A204.1 (cell line): ENCODE data around the gene FMNL3.

ENCODE experiments used
- FAIRE-seq: peaks from 2 replicates; lab custom pipeline; 2012; peaks lifted over from hg19 to GRCh38; lab: Jason Lieb, UNC

The FMNL3 gene

GRCh38 chr12:49649445-49649844 lies 57.8 kb downstream of the FMNL3 start:
- FAIRE-seq, result no peak

- FAIRE-seq, result no peak
Measured at GRCh38 chr12:49648712-49649003, 58.5 kb downstream of the FMNL3 start.

DNA sequence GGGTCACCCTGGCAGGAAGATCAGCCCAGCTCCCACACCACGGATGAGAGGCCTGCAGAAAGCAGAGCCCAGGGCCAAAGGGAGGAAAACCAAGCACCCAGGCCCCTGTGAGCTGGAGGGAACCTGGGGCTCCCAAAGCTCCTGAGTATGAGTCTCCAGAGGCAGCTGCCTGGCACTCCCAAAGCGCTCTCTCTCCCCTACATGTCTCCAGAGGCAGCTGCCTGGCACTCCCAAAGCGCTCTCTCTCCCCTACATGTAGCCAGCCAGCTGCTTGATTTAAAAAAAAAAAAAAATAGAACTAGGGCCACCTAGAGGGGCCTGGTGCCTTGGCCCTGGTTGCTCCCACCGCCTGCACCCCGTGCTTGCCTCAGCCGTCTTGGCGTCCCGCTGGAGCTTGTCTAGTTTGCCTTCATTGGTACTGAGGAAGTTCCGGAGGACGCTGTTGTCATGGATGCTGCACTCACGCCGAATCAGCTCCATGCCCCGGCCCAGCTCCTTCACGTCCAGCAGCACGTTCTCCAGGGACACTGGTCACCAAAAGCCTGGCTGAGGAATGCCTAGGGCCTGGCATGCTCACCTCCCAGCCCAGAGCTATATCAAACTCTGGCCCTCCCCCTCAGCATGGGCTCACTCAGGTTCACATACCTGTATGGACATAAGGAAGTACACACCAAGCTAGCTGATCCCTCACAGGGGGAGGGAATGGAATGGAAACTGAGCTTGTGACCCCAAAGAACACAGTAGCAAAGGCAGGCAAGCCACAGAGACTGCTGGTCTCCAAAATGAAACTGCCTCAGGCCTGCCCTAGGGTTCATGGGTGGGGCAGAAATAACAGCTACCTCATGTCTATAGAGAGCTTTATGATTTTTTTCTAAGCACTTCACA lies 59.1 kb downstream of the FMNL3 start:
- no peak for FAIRE-seq

GRCh38 chr12:49646871-49647654 lies 60.1 kb downstream of the FMNL3 start:
- no peak for FAIRE-seq

- no peak for FAIRE-seq
Measured at GRCh38 chr12:49646331-49646830, 60.8 kb downstream of the FMNL3 start.

DNA sequence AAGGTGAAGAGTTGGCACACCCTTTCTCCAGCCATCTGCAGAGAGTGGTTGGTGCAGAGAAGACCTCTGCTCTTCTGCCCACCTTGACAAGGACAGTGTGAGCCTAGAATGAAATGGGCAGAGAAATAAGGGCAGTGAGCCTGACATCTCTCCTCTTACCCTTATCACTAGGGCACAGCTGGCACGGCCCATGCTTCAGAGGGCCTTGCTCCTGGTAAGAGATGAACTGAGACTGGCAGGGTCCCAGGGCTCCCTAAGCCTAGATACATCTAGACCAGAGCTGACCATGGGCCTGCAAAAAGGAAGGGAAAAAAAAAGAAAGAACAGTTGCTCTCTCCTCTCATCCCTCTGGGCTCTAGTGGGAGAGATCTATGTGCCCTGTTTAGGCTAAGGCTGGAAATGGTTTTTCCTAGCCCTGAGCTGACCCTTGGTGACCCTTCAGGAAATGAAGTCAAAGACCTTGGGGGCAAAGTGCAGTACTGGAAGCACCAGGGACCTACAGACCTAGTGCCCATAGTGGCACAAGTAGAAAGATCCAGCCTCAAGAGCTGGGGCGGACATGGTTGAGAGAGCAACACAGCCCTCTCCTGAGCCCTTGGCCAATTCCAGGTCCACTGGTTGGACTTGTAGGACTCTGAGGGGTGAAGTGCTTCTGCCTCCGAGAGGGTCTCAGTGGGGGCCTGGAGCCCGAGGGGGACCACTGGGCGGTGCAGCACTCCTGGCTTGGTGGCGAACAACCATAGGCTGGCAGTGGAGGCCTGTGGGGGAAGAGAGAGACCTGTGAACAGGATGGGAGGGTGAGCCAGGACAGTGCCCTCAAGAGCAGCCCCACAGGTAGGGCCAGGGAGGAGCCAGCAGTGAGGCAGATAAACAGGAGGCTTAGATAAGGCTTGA lies 61.8 kb downstream of the FMNL3 start:
- no peak for FAIRE-seq

GRCh38 chr12:49644620-49644994 lies 62.6 kb downstream of the FMNL3 start:
- FAIRE-seq, result peak; percentile 44

DNA sequence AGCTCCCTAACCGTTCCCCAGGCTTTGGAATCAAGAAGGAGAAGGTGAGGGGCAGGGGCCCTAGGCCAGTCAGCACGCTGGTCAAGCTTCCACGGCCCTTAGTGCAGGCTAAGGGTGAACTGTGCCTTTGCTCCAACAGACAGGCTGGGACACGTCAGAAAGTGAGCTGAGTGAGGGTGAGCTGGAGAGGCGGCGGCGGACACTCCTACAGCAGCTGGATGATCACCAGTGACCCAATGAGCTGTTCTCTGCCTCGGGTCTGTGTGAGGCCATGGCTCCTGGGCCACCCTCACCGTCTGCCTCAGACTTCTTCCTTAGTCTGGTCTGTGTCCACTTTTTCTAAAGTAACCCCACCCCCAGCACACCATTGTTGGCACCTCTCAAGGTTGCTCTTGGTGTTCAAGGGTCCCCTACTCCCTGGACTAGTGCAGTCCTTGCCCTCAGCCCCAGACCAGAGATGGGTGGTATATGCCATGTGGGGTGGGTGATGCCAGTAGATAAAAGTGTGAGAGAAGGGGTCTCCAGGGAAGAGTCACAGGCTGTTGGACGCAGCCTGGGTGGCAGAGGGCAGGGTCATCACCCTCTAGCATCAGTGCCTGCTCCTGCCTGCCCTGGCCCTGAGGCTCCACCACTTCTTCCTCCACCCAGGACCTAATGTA lies 63.1 kb downstream of the FMNL3 start:
- no peak for FAIRE-seq

DNA sequence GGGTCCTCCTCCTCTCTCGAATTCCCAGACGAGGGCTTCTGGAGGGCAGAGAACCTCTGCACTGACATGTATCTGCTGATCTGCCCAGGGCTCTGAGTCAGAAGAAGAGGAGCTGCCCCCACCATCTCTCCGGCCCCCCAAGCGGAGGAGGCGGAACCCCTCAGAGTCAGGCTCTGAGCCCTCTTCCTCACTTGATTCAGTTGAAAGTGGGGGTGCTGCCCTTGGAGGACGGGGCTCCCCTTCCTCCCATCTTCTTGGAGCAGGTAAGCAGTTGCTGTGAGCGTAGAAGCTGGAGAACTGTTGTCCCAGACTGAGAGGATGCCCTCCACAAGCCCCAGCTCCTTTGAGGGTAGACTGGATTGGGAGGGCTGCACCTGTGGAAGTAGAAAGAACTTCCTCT lies 64.1 kb downstream of the FMNL3 start:
- no peak for FAIRE-seq

GRCh38 chr12:49642370-49642802 lies 64.8 kb downstream of the FMNL3 start:
- no peak for FAIRE-seq

DNA sequence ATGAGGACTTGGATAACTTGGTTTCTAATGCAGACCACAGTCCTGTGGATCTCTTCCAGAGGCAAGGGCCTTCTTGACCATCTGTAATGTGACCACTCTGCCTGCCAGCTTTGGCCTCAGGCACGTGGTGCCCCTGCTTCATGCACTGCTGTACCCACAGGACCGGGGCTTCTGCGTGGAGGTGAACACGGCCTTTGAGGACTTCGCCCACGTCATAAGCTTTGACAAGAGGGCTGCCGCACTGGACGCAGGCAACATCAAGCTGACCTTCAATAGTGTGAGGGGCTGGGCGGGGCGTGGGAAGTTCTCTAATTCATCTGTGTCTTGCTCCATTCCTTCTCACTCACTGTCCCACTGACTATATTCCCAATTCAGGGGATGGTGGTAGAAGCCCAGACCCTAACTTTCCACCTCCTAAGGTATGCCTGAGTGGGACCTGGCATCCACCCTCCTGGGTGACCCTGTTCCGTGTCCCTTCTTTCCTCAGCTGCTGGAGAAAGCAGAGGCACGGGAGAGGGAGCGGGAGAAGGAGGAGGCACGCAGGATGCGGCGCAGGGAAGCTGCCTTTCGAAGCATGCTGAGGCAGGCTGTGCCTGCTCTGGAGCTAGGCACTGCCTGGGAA lies 65.3 kb downstream of the FMNL3 start:
- no peak for FAIRE-seq

- no peak for FAIRE-seq
Measured at GRCh38 chr12:49636979-49637755, 70.0 kb downstream of the FMNL3 start.

DNA sequence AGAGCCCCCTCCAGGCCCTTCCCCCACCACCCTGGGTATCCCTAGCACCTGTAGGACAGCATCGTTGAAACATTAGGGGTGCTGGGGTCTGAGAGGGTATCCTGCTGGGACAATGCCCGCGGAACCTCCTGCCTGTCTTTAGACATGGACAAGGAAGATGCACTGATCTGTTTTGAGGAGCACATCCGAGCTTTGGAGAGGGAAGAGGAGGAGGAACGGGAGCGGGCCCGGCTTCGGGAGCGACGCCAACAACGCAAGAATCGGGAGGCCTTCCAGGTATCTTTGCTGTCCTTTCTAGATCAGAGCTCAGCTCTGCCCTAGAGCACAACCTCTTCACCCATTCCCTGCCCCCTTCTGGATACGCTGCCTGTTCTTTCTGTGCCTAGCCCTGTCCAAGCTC lies 70.6 kb downstream of the FMNL3 start:
- no peak for FAIRE-seq

DNA sequence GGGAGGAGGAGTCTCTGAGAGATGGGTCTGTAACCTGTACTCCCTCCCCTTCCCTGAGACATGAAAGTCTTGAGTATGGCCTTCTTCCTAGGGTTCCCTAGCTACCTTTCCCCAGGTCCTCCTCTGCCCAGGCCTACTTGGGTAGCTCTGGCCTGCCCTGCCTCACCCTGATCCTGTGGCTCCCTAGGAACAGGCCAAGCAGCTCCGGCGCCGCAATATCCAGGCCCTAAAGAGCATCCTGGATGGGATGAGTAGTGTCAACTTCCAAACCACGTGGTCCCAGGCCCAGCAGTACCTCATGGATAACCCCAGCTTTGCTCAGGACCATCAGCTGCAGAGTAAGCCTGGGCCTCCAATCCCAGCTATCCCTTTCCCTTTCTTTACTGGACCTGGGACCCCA lies 71.5 kb downstream of the FMNL3 start:
- no peak for FAIRE-seq

DNA sequence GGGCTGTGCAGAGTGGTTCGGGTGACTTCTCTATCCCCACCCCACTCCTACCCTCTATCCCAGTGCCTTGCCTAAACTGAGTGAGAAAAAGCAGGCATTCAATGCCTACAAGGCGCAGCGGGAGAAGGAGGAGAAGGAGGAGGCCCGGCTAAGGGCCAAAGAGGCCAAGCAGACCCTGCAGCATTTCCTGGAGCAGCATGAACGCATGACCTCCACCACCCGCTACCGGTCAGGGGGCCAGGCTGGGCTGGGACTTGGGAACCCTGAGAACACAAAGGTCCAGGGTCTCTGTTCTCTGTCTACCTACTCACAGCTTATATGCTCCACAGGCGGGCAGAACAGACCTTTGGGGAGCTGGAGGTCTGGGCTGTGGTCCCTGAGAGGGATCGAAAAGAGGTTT lies 72.2 kb downstream of the FMNL3 start:
- no peak for FAIRE-seq

DNA sequence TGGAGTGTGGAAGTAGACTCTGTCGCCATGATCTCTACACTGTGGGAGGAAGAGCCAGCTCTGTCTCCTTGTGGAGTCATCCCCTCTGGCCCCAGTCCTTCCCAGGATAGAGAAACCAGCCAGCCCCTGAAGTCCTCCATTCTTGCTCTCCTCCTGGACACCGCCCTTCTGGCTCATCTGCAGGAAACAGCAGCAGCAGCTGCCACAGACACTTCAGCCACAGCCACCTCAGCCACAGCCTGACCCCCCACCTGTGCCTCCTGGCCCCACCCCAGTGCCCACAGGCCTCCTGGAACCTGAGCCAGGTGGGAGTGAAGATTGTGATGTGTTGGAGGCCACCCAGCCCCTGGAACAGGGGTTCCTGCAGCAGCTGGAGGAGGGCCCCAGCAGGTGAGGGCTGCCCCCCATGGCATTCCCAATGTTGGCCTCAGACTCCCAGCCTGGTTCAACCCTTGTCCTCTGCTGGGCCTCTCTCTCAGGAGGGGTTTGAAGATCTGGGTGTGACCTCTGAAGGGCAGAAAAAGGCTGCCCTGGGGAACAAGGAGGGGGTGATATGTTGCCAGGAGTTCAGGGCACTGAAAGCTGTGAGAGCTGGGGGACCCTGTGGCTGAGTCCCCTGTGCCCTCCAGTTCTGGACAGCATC lies 73.4 kb downstream of the FMNL3 start:
- FAIRE-seq, result no peak

- no peak for FAIRE-seq
Measured at GRCh38 chr12:49632986-49633702, 74.1 kb downstream of the FMNL3 start.

DNA sequence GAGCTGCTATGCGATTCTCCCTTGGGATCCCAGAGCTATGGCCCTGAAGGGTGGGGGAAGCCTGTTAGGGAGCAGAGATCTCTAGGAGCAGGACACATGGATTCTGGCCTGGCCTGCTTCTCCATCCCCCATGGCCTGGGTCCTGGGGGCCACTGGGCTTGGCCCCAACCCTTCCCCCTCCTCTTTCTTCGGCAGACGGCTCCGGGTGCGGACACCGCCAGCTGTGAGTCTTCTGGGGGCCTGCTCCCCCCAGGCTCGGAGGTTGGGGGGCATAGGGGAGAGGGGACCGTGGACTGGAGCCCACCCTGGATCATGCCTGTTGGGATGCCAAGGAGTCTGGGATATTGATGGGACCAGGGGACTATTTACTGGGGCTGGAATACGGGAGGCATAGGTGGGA lies 74.8 kb downstream of the FMNL3 start:
- FAIRE-seq, result no peak

GRCh38 chr12:49631336-49631907 lies 75.8 kb downstream of the FMNL3 start:
- no peak for FAIRE-seq
